CD14-positive monocyte (primary cell): ENCODE data around the gene CASK. TPM values are rescaled to one million over a fixed set of nuclear protein-coding genes. Genes with fewer than 3 reads are reported as not detected.

ENCODE experiments used
- DNase-seq, 3 donors: peaks; one replicate each; pipeline ENCODE4 v3.0.0-alpha.2; 2011 to 2022
- H2AFZ ChIP-seq: 2 replicates; pipeline ENCODE4 v1.6.0; 2012; ENCODE audit warnings: mild to moderate bottlenecking, low read depth, low read length, inconsistent platforms; ENCODE audit not compliant: insufficient read depth, poor library complexity, severe bottlenecking
- H3K27ac ChIP-seq, 2 donors: 1 replicate in 1 of 2; 2 replicates in 1 of 2; pipeline ENCODE4 v1.5.1; 2012 to 2013; ENCODE audit warnings: low read length in 2 of 2, control low read depth in 1 of 2, inconsistent platforms in 1 of 2, low read depth in 1 of 2, mild to moderate bottlenecking in 1 of 2
- H3K27me3 ChIP-seq, 2 donors: one replicate each; pipeline versions ENCODE4 v1.6.0 to v1.6.1; 2011 to 2013; ENCODE audit warnings: low read length in 2 of 2; ENCODE audit not compliant: control insufficient read depth in 2 of 2, insufficient read depth in 2 of 2
- H3K36me3 ChIP-seq, 2 donors: replicated peaks in 1 of 2; 1 replicate in 1 of 2; 2 replicates in 1 of 2; pipeline versions ENCODE4 v1.5.1 to v1.6.1; 2012 to 2013; ENCODE audit warnings: low read length in 2 of 2, control low read depth in 1 of 2, inconsistent platforms in 1 of 2, mild to moderate bottlenecking in 1 of 2; ENCODE audit not compliant: insufficient read depth in 2 of 2, control insufficient read depth in 1 of 2
- H3K4me1 ChIP-seq, 2 donors: 1 replicate in 1 of 2; 2 replicates in 1 of 2; pipeline versions ENCODE4 v1.5.1 to v1.6.1; 2012 to 2013; ENCODE audit warnings: low read length in 2 of 2, control low read depth in 1 of 2, inconsistent platforms in 1 of 2, mild to moderate bottlenecking in 1 of 2, moderate library complexity in 1 of 2; ENCODE audit not compliant: insufficient read depth in 2 of 2, control insufficient read depth in 1 of 2
- H3K4me2 ChIP-seq: replicated peaks from 2 replicates; pipeline ENCODE3; 2012; ENCODE audit warnings: low read length, moderate library complexity, mild to moderate bottlenecking; ENCODE audit not compliant: poor library complexity, severe bottlenecking; ENCODE audit errors: extremely low read depth
- H3K4me3 ChIP-seq, 3 experiments: fragments of 200-600 bp in 1 of 3; sonication (generic) in 1 of 3; replicated peaks in 1 of 3; 1 replicate in 2 of 3; 2 replicates in 1 of 3; pipeline ENCODE4 v1.5.1; 2011 to 2013; ENCODE audit warnings: low read length in 3 of 3, mild to moderate bottlenecking in 3 of 3, control low read depth in 2 of 3, low read depth in 2 of 3, inconsistent platforms in 1 of 3, moderate library complexity in 1 of 3
- H3K79me2 ChIP-seq: 2 replicates; pipeline ENCODE4 v1.6.0; 2012; ENCODE audit warnings: mild to moderate bottlenecking, control low read depth, inconsistent platforms, low read length, moderate library complexity; ENCODE audit not compliant: insufficient read depth
- H3K9ac ChIP-seq: 2 replicates; pipeline ENCODE4 v1.6.0; 2017; ENCODE audit warnings: low read length, mild to moderate bottlenecking; ENCODE audit not compliant: insufficient read depth, poor library complexity, severe bottlenecking
- H3K9me3 ChIP-seq, 2 donors: replicated peaks in 1 of 2; 1 replicate in 1 of 2; 2 replicates in 1 of 2; pipeline versions ENCODE4 v1.5.1 to v1.6.1; 2012 to 2013; ENCODE audit warnings: low read length in 2 of 2, control low read depth in 1 of 2; ENCODE audit not compliant: control insufficient read depth in 1 of 2, insufficient read depth in 1 of 2
- H4K20me1 ChIP-seq: 2 replicates; pipeline ENCODE4 v1.6.0; 2012; ENCODE audit warnings: mild to moderate bottlenecking, low read length, control low read depth, moderate library complexity; ENCODE audit not compliant: insufficient read depth
- H3K27ac Mint-ChIP-seq, 7 donors: one replicate each; pipeline ENCODE4 v1.8.0; 2020; ENCODE audit warnings: mild to moderate bottlenecking in 7 of 7, mixed read lengths in 7 of 7, moderate library complexity in 6 of 7, inconsistent platforms in 2 of 7
- H3K27me3 Mint-ChIP-seq, 3 donors: one replicate each; pipeline ENCODE4 v1.8.0; 2021 to 2022; ENCODE audit warnings: low read depth in 3 of 3, mild to moderate bottlenecking in 3 of 3, mixed read lengths in 3 of 3, moderate library complexity in 3 of 3, inconsistent platforms in 1 of 3
- H3K36me3 Mint-ChIP-seq, 2 donors: one replicate each; pipeline ENCODE4 v1.8.0; 2020; ENCODE audit warnings: mixed read lengths in 2 of 2, inconsistent platforms in 1 of 2, mild to moderate bottlenecking in 1 of 2
- H3K4me1 Mint-ChIP-seq: one replicate; pipeline ENCODE4 v1.8.0; 2020; ENCODE audit warnings: mild to moderate bottlenecking, mixed read lengths
- H3K4me3 Mint-ChIP-seq, 2 donors: one replicate each; pipeline ENCODE4 v1.8.0; 2020; ENCODE audit warnings: mild to moderate bottlenecking in 2 of 2, mixed read lengths in 2 of 2, moderate library complexity in 1 of 2
- H3K9me3 Mint-ChIP-seq, 7 donors: one replicate each; pipeline ENCODE4 v1.8.0; 2020 to 2022; ENCODE audit warnings: mixed read lengths in 7 of 7, mild to moderate bottlenecking in 6 of 7, moderate library complexity in 6 of 7, inconsistent platforms in 2 of 7
- CTCF ChIP-seq: fragments of 200-600 bp; IDR thresholded peaks from one replicate; pipeline ENCODE4 v1.8.0; 2022; ENCODE audit warnings: antibody characterized with exemption, mild to moderate bottlenecking
- WGBS: methylation state at CpG from one replicate; pipeline ENCODE4 v1.1.5; 2013; ENCODE audit warnings: missing lambda C conversion rate; ENCODE audit not compliant: insufficient coverage; 5-methylcytosine and 5-hydroxymethylcytosine counted together
- intact Hi-C, 2 donors: fragments of 100-400 bp; cut with micrococcal nuclease; formaldehyde crosslinking; loops; one replicate each; pipeline versions ENCODE4 v1.15.0 to v1.15.1; 2023
- polyA plus RNA-seq, 3 donors: library from polyadenylated mRNA; depleted of rRNA in 1 of 3; unstranded in 2 of 3; stranded (reverse) in 1 of 3; fragments of 300-500 nt in 2 of 3; fragments of >200 nt in 1 of 3; fragmentation: Illumina TruSeq in 2 of 3; gene quantifications; 1 replicate in 2 of 3; 2 replicates in 1 of 3; pipeline ENCODE4 v1.2.3, GENCODE V29; 2012 to 2021

CASK gene
- polyA plus RNA-seq, 3 donors: 0.48 to 7.4 (median 2.5) TPM

GRCh38 chrX:41933546-41933945 is 10.2 kb upstream of the CASK start:
- Mint-ChIP-seq H3K27me3 (peaks cover 0 to 6% (median 4%) of the 10 kb centered on the region in 3 donors), H3K4me3 (no peak overlapping the region), H3K9me3 (peaks cover 0 to 3% (median 0%) of the 10 kb centered on the region in 7 donors), H3K36me3 (no peaks in the 10 kb centered on the region), H3K27ac (no peak overlapping the region), H3K4me1 (no peaks in the 10 kb centered on the region)
- intact Hi-C loops: no loop called here
- no peak overlapping the region for H3K27ac ChIP-seq
- no peak for TF ChIP-seq CTCF
- no peaks in the 10 kb centered on the region for H4K20me1 ChIP-seq
- no peaks in the 10 kb centered on the region for H3K4me1 ChIP-seq
- H3K4me2 ChIP-seq: no peak overlapping the region
- H3K9ac ChIP-seq: no peak overlapping the region
- H3K27me3 ChIP-seq: no peaks in the 10 kb centered on the region
- H3K4me3 ChIP-seq: no peak overlapping the region
- H3K36me3 ChIP-seq: no peaks in the 10 kb centered on the region
- no peak overlapping the region for H2AFZ ChIP-seq
- H3K79me2 ChIP-seq: no peaks in the 10 kb centered on the region
- no peak for DNase-seq
- WGBS: no CpG with 5 or more reads among the region's 6 CpGs
- H3K9me3 ChIP-seq: no peaks in the 10 kb centered on the region

- Histone ChIP-seq H2AFZ (no peak overlapping the region), H3K27me3 (peaks cover 0 to 2% of the 10 kb centered on the region in 2 donors), H3K79me2 (no peaks in the 10 kb centered on the region), H4K20me1 (no peaks in the 10 kb centered on the region), H3K36me3 (no peaks in the 10 kb centered on the region), H3K4me1 (no peaks in the 10 kb centered on the region), H3K4me2 (no peak overlapping the region), H3K27ac (no peak overlapping the region), H3K9me3 (no peaks in the 10 kb centered on the region), H3K9ac (no peak overlapping the region), H3K4me3 (no peak overlapping the region)
- intact Hi-C loops: no loop called here
- peaks cover 0 to 4% (median 4%) of the 10 kb centered on the region in 3 donors for H3K27me3 Mint-ChIP-seq
- no peak for TF ChIP-seq CTCF
- H3K4me1 Mint-ChIP-seq: no peaks in the 10 kb centered on the region
- peaks cover 0 to 3% (median 0%) of the 10 kb centered on the region in 7 donors for H3K9me3 Mint-ChIP-seq
- no peak overlapping the region for H3K4me3 Mint-ChIP-seq
- DNase-seq: no peak
- H3K36me3 Mint-ChIP-seq: no peaks in the 10 kb centered on the region
- no CpG with 5 or more reads among the region's 5 CpGs for WGBS
- no peak overlapping the region for H3K27ac Mint-ChIP-seq
Observed at GRCh38 chrX:41932885-41933284, 9.5 kb upstream of the CASK start.
